HepG2 (cell line): Measurements from ENCODE around the gene ARIH1. TPM values are rescaled to one million over a fixed set of nuclear protein-coding genes. Genes with fewer than 3 reads are reported as not detected.
"Not testable (repeated sequence)": the region's sequence is repeated elsewhere in the genome, so short reads cannot be mapped to it uniquely, and the experiment has no call there.

Source experiments
- BCL6 ChIP-seq: IDR thresholded peaks from 2 replicates; pipeline ENCODE4 v1.6.1; 2016; ENCODE audit warnings: missing genetic modification reagents, missing compliant biosample characterization
- BRD4 ChIP-seq: sonication (generic); formaldehyde crosslinking; IDR thresholded peaks from 2 replicates; pipeline ENCODE4 v1.4.0; 2020; ENCODE audit warnings: missing genetic modification reagents
- ELF3 ChIP-seq: IDR thresholded peaks from 2 replicates; pipeline ENCODE4 v1.6.1; 2016; ENCODE audit warnings: missing genetic modification reagents, missing compliant biosample characterization
- EP300 ChIP-seq, 3 experiments: sonication (generic) in 1 of 3; formaldehyde crosslinking in 1 of 3; IDR thresholded peaks; 2 replicates each; pipeline versions ENCODE4 v1.5.1 to v1.6.1; 2011 to 2020; ENCODE audit warnings: low read depth in 2 of 3, low read length in 2 of 3, borderline replicate concordance in 1 of 3, improper control_type of control experiment in 1 of 3, mild to moderate bottlenecking in 1 of 3, missing genetic modification reagents in 1 of 3, moderate library complexity in 1 of 3
- GABPB1 ChIP-seq: IDR thresholded peaks from 2 replicates; pipeline ENCODE4 v1.6.1; 2016; ENCODE audit warnings: mild to moderate bottlenecking, missing genetic modification reagents, moderate library complexity, missing compliant biosample characterization
- KDM3A ChIP-seq: IDR thresholded peaks from 2 replicates; pipeline ENCODE4 v1.6.1; 2018; ENCODE audit warnings: low read depth, missing compliant biosample characterization
- KLF16 ChIP-seq, 2 experiments: sonication (generic) in 1 of 2; formaldehyde crosslinking in 1 of 2; IDR thresholded peaks; 2 replicates each; pipeline versions ENCODE4 v1.6.1 to v1.8.0; 2016 to 2023; ENCODE audit warnings: missing genetic modification reagents in 2 of 2, missing compliant biosample characterization in 1 of 2
- RARA ChIP-seq: IDR thresholded peaks from 2 replicates; pipeline ENCODE4 v1.6.1; 2016; ENCODE audit warnings: missing genetic modification reagents, missing compliant biosample characterization
- RXRA ChIP-seq: sonication (generic); formaldehyde crosslinking; IDR thresholded peaks from 2 replicates; pipeline ENCODE4 v1.5.1; 2020; ENCODE audit warnings: missing genetic modification reagents
- SAP130 ChIP-seq: IDR thresholded peaks from 2 replicates; pipeline ENCODE4 v1.6.1; 2016; ENCODE audit warnings: low read depth
- SOX13 ChIP-seq, 3 experiments: fragments of 450-650 bp in 1 of 3; sonication (generic) in 1 of 3; formaldehyde crosslinking in 1 of 3; IDR thresholded peaks in 2 of 3; conservative IDR thresholded peaks in 1 of 3; 2 replicates each; pipeline versions ENCODE4 v1.5.0 to v1.6.1; 2016 to 2020; ENCODE audit warnings: antibody characterized with exemption in 1 of 3, mild to moderate bottlenecking in 1 of 3, missing compliant biosample characterization in 1 of 3, missing genetic modification reagents in 1 of 3, moderate library complexity in 1 of 3
- TAF1 ChIP-seq: sonication (generic); formaldehyde crosslinking; IDR thresholded peaks from 2 replicates; pipeline ENCODE4 v1.4.0; 2020; ENCODE audit warnings: missing genetic modification reagents
- TFE3 ChIP-seq: IDR thresholded peaks from 2 replicates; pipeline ENCODE4 v1.6.1; 2016
- YEATS4 ChIP-seq: sonication (generic); formaldehyde crosslinking; IDR thresholded peaks from 2 replicates; pipeline ENCODE4 v1.4.0; 2020; ENCODE audit warnings: missing genetic modification reagents, borderline replicate concordance
- ZBTB26 ChIP-seq: IDR thresholded peaks from 2 replicates; pipeline ENCODE4 v1.6.1; 2016; ENCODE audit warnings: missing compliant biosample characterization, missing genetic modification reagents, borderline replicate concordance
- ZFY ChIP-seq: sonication (generic); formaldehyde crosslinking; IDR thresholded peaks from 2 replicates; pipeline ENCODE4 v1.4.0; 2020; ENCODE audit warnings: missing genetic modification reagents
- polyA plus RNA-seq, 8 experiments: library from polyadenylated mRNA; depleted of rRNA in 3 of 8; stranded (reverse) in 7 of 8; unstranded in 1 of 8; fragments of >200 nt; fragmentation: Illumina TruSeq in 4 of 8; extraction: Trizol in 4 of 8; gene quantifications; 2 replicates each; pipeline versions ENCODE4 v1.2.1 to v1.2.3, GENCODE V29; 2011 to 2016; ENCODE audit warnings: low read depth in 4 of 8, missing spikeins in 1 of 8, mixed read lengths in 1 of 8; ENCODE audit not compliant: insufficient read depth in 1 of 8
- total RNA-seq, 5 experiments: library from RNA; depleted of rRNA; stranded (reverse); fragments of >200 nt; fragmentation: Illumina TruSeq; extraction: Trizol; gene quantifications; 2 replicates each; pipeline ENCODE4 v1.2.3, GENCODE V29; 2016; ENCODE audit warnings: low read depth in 1 of 5
- TF ChIP-seq, protein P1 (sequence below): IDR thresholded peaks from 2 replicates; pipeline ENCODE4 v1.6.1; 2016; ENCODE audit warnings: mild to moderate bottlenecking
- TF ChIP-seq, protein P2 (sequence below): IDR thresholded peaks from 2 replicates; pipeline ENCODE4 v1.6.1; 2012; ENCODE audit warnings: inconsistent platforms
- TF ChIP-seq, protein P3 (sequence below): sonication (generic); formaldehyde crosslinking; conservative IDR thresholded peaks from 2 replicates; pipeline ENCODE4 v1.4.0; 2020; ENCODE audit warnings: missing genetic modification reagents
- TF ChIP-seq, protein P4 (sequence below): IDR thresholded peaks from 2 replicates; pipeline ENCODE4 v1.6.1; 2016; ENCODE audit warnings: missing compliant biosample characterization, missing genetic modification reagents, borderline replicate concordance

ARIH1 gene
- total and polyA plus RNA-seq, 2 of the 13 experiments (the other 11 are each of a cell fraction or from before 2014, with no cell fraction given) = 38.8 to 59.8 TPM

DNA sequence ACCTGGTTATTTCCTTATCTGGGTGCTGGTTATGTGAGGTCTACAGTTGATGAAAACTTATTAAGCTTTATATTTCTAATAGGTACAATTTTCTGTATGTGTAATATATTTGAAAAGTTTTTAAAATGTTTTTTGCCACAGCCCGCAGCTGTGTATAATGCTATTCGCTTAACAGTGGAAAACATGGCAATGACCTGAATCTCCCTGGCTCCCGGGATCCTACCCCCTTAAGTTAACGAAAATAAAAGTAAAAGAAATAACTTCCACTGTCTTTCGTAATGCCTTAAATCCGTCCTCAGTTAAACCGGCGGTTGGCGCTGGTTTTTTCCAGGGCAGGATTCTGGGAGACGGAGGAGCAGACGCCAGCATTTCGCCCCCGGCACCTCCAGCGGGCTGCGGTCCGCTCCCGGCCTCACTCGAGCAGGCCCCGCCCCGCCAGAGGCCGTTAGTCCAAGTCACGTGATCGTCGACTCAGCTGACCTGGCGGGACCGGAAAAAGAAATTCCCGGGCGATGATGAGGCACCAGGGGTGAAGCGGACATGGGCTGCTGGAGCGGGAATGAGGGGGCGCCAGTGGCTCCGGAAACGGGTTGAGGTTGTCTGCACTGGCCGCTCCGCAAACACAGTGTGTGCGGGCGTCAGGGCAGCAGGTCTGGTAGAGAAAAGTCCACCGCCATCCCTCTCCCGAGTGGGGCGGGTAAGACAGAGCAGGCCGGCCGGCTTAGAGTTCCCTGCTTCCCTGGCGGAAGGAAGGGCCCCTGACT lies 162.6 kb downstream of the ARIH1 start (continued):
- TF ChIP-seq ZBTB26 (CRISPR knock-in tag) (peak; percentile 32; the same call in 1 of the 2 replicates), ELF3 (CRISPR knock-in tag) (peak; percentile 48; the same call in 1 of the 2 replicates), KLF16 (CRISPR knock-in tag; IDR thresholded peaks at IDR 0.05) (0 out of 4 replicates have a peak, but pooled peaks of 1 of the 2 experiments have one; percentile 46), TAF1 (peak; percentile 57), GABPB1 (CRISPR knock-in tag) (peak; percentile 88), BCL6 (0 out of 2 replicates have a peak, but pooled peaks have one; percentile 20), SOX13 (CRISPR knock-in tag; conservative IDR thresholded peaks at IDR 0.05 in 1 of 2, IDR thresholded peaks at IDR 0.05 in 1 of 2) (peak in 1 of 2 experiments; percentile 36; a peak in 1 of 4 replicates), TFE3 (CRISPR knock-in tag) (peak; percentile 82), KDM3A (peak; percentile 67; the same call in 1 of the 2 replicates), BRD4 (CRISPR knock-in tag) (peak; percentile 48; the same call in 1 of the 2 replicates), SAP130 (CRISPR knock-in tag) (peak; percentile 87), EP300 (CRISPR knock-in tag; IDR thresholded peaks at IDR 0.05; ENCODE audit: borderline replicate concordance) (0 out of 2 replicates have a peak, but pooled peaks have one; percentile 15), RARA (peak; percentile 35; the same call in 1 of the 2 replicates), RXRA (CRISPR knock-in tag) (0 out of 2 replicates have a peak, but pooled peaks have one; percentile 50), ZFY (CRISPR knock-in tag) (peak; percentile 83), YEATS4 (CRISPR knock-in tag) (peak; percentile 61; the same call in 1 of the 2 replicates)
- TF ChIP-seq, protein P1, sequence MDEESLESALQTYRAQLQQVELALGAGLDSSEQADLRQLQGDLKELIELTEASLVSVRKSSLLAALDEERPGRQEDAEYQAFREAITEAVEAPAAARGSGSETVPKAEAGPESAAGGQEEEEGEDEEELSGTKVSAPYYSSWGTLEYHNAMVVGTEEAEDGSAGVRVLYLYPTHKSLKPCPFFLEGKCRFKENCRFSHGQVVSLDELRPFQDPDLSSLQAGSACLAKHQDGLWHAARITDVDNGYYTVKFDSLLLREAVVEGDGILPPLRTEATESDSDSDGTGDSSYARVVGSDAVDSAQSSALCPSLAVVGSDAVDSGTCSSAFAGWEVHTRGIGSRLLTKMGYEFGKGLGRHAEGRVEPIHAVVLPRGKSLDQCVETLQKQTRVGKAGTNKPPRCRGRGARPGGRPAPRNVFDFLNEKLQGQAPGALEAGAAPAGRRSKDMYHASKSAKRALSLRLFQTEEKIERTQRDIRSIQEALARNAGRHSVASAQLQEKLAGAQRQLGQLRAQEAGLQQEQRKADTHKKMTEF (CRISPR knock-in tag) = peak; percentile 70; the same call in 1 of the 2 replicates
- TF ChIP-seq, protein P2, sequence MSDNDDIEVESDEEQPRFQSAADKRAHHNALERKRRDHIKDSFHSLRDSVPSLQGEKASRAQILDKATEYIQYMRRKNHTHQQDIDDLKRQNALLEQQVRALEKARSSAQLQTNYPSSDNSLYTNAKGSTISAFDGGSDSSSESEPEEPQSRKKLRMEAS = peak; percentile 26; the same call in 1 of the 2 replicates
- TF ChIP-seq SOX13 (IDR thresholded peaks at IDR 0.05); EP300 (IDR thresholded peaks at IDR 0.05; ENCODE audit: low read depth in 2 of 2, low read length in 2 of 2): not testable (repeated sequence)
- TF ChIP-seq, protein P3, sequence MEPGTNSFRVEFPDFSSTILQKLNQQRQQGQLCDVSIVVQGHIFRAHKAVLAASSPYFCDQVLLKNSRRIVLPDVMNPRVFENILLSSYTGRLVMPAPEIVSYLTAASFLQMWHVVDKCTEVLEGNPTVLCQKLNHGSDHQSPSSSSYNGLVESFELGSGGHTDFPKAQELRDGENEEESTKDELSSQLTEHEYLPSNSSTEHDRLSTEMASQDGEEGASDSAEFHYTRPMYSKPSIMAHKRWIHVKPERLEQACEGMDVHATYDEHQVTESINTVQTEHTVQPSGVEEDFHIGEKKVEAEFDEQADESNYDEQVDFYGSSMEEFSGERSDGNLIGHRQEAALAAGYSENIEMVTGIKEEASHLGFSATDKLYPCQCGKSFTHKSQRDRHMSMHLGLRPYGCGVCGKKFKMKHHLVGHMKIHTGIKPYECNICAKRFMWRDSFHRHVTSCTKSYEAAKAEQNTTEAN = 0 out of 2 replicates have a peak, but pooled peaks have one; percentile 33
- TF ChIP-seq, protein P4, sequence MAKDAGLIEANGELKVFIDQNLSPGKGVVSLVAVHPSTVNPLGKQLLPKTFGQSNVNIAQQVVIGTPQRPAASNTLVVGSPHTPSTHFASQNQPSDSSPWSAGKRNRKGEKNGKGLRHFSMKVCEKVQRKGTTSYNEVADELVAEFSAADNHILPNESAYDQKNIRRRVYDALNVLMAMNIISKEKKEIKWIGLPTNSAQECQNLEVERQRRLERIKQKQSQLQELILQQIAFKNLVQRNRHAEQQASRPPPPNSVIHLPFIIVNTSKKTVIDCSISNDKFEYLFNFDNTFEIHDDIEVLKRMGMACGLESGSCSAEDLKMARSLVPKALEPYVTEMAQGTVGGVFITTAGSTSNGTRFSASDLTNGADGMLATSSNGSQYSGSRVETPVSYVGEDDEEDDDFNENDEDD (CRISPR knock-in tag) = peak; percentile 83; the same call in 1 of the 2 replicates
